ENCODE data around the gene KRTAP10-6.
"Not testable (repeated sequence)": the region's sequence is repeated elsewhere in the genome, so short reads cannot be mapped to it uniquely, and the experiment has no call there.

The KRTAP10-6 gene

GRCh38 chr21:44617071-44617501, 24.8 kb upstream of the KRTAP10-6 start:
- DNase-seq (ENCODE audit: low read depth in 2 of 2) = no peak

- DNase-seq (ENCODE audit: low read depth in 2 of 2) = no peak
Observed at GRCh38 chr21:44616591-44616926, 24.3 kb upstream of the KRTAP10-6 start.

GRCh38 chr21:44615911-44616590, 23.7 kb upstream of the KRTAP10-6 start:
- DNase-seq (ENCODE audit: low read depth in 2 of 2) = no peak

- no peak for DNase-seq (ENCODE audit: low read depth in 2 of 2)
Observed at GRCh38 chr21:44615466-44615865, 23.2 kb upstream of the KRTAP10-6 start.

- DNase-seq (ENCODE audit: low read depth in 2 of 2) = no peak
Observed at GRCh38 chr21:44614961-44615391, 22.7 kb upstream of the KRTAP10-6 start.

GRCh38 chr21:44614161-44614631, 21.9 kb upstream of the KRTAP10-6 start:
- DNase-seq (ENCODE audit: low read depth in 2 of 2) = no peak

GRCh38 chr21:44613386-44614155, 21.3 kb upstream of the KRTAP10-6 start:
- DNase-seq (ENCODE audit: low read depth in 2 of 2) = no peak

- no peak for DNase-seq (ENCODE audit: low read depth in 2 of 2)
Observed at GRCh38 chr21:44612669-44613229, 20.4 kb upstream of the KRTAP10-6 start.

- DNase-seq (ENCODE audit: low read depth in 2 of 2) = no peak
Observed at GRCh38 chr21:44612029-44612486, 19.8 kb upstream of the KRTAP10-6 start, which contains the start of gene KRTAP10-8. Gene KRTAP10-8 (plus strand): TSS chr21:44612079. CDS start chr21:44612101, 22 bp downstream.

GRCh38 chr21:44611551-44611950, 19.2 kb upstream of the KRTAP10-6 start:
- DNase-seq (ENCODE audit: low read depth in 2 of 2) = no peak

GRCh38 chr21:44610157-44610843, 18.0 kb upstream of the KRTAP10-6 start:
- not testable (repeated sequence) for DNase-seq (ENCODE audit: low read depth in 2 of 2)

- no peak for DNase-seq (ENCODE audit: low read depth in 2 of 2)
Observed at GRCh38 chr21:44609193-44609592, 16.9 kb upstream of the KRTAP10-6 start.

- DNase-seq (ENCODE audit: low read depth in 2 of 2) = no peak
Observed at GRCh38 chr21:44606495-44606894, 14.2 kb upstream of the KRTAP10-6 start.

GRCh38 chr21:44603911-44604310, 11.6 kb upstream of the KRTAP10-6 start:
- no peak for DNase-seq (ENCODE audit: low read depth in 2 of 2)

GRCh38 chr21:44603109-44603875, 11.0 kb upstream of the KRTAP10-6 start:
- DNase-seq (ENCODE audit: low read depth in 2 of 2) = no peak

GRCh38 chr21:44602463-44602850, 10.2 kb upstream of the KRTAP10-6 start:
- DNase-seq (ENCODE audit: low read depth in 2 of 2) = no peak

GRCh38 chr21:44601596-44602462, 9.5 kb upstream of the KRTAP10-6 start:
- no peak for DNase-seq (ENCODE audit: low read depth in 2 of 2)

- not testable (repeated sequence) for DNase-seq (ENCODE audit: low read depth in 2 of 2)
Observed at GRCh38 chr21:44601091-44601490, 8.8 kb upstream of the KRTAP10-6 start.

GRCh38 chr21:44600118-44600978, 8.0 kb upstream of the KRTAP10-6 start, which contains the start of gene KRTAP10-7:
Gene KRTAP10-7 (plus strand): TSS chr21:44600597. CDS start chr21:44600622, 25 bp downstream.
- not testable (repeated sequence) for DNase-seq (ENCODE audit: low read depth in 2 of 2)
